GM12801 (cell line): Measurements from ENCODE around the gene SLIT1.

Experiments used
- TF ChIP-seq, protein P1 (sequence below): IDR thresholded peaks from one replicate; pipeline ENCODE4 v1.5.1; 2011; ENCODE audit warnings: control low read depth; ENCODE audit not compliant: insufficient read length; ENCODE audit errors: extremely low read depth

SLIT1 gene

GRCh38 chr10:97049670-97050069 lies 136.1 kb downstream of the SLIT1 start:
- TF ChIP-seq, protein P1, sequence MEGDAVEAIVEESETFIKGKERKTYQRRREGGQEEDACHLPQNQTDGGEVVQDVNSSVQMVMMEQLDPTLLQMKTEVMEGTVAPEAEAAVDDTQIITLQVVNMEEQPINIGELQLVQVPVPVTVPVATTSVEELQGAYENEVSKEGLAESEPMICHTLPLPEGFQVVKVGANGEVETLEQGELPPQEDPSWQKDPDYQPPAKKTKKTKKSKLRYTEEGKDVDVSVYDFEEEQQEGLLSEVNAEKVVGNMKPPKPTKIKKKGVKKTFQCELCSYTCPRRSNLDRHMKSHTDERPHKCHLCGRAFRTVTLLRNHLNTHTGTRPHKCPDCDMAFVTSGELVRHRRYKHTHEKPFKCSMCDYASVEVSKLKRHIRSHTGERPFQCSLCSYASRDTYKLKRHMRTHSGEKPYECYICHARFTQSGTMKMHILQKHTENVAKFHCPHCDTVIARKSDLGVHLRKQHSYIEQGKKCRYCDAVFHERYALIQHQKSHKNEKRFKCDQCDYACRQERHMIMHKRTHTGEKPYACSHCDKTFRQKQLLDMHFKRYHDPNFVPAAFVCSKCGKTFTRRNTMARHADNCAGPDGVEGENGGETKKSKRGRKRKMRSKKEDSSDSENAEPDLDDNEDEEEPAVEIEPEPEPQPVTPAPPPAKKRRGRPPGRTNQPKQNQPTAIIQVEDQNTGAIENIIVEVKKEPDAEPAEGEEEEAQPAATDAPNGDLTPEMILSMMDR: no peak

DNA sequence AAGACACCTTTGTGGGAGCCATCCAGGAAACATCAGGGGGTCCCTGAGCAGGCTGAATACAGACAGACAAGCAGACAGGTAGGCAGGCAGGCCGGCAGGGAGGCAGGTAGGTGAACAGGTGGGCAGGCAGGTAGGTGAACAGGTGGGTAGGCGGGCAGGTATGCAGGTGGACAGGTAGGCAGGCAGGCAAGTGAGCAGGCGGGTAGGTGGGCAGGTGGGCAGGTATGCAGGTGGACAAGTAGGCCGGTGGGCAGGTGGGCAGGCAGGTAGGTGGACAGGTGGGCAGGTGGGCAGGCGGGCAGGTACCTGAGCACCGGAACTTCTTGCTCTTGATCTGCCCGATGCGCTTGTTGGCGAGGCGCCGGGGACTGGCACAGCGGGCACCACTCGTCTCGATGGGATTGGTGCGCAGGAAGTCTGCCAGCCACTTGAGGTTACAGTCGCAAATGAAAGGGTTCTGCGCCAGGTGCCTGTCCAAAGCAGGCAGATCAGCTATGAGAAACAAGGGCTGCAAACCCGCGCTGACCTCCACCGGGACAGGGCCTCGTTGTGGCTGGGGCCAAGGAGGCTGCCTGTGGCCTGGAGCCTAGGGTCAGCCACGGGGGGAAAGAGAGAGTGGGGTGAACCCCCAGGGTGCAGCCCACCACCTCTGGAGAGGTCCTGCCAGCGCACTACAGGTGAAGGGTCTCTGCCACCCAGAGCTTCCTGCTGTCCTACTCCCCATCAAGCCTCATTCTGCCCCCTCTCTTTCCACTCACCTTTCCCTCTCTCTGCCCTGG lies 136.9 kb downstream of the SLIT1 start:
- TF ChIP-seq, protein P1: no peak

DNA sequence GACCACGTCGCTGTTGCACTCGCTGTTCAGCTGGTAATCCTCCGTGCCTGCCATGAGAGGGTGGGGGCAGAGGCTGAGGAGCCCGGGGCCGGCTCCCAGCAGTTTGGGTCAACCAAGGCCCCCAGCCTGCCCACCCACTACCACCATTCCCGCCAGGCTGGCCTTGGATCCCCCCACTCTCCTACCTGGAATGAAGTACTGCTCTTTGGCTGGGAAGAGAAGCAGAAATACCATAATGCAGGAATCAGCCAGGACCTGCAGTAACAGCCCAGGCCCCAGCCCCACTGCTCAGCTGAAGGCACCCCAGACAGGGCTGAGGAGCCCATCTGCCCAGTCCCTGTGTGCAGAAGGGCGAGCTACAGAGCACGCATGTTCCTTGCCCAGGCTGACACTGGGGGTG lies 138.0 kb downstream of the SLIT1 start:
- TF ChIP-seq, protein P1: no peak

- TF ChIP-seq, protein P1: no peak
Measured at GRCh38 chr10:97047083-97047736, 138.5 kb downstream of the SLIT1 start.

DNA sequence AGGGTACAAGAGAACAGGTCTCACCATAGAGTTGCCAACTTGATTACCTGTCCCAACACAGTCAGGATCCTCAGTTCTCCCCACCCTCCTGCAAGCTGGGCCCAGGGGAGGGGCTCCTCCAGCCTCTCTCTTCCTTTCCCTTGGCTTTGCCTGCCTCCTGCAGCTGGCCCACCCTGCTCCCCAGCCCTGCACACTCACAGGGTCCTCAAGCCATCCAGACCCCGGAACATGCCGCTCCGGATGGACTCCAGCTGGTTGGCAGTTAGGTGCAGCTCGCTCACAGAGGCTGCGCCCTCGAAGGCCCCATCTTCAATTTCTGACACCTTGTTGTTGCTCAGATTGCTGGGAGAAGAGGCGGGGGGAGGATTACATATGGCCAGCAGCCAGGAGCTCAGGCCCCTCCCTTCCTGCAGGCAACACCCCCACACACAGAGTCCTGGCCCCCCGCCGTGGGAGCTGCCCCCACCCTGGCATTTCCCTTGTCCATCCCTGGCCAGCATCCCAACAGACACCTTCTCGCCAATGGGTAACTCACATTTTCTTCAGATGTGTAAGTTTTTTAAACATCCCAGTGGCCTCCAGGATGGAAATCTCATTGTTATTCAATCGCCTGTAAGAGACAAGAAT lies 139.2 kb downstream of the SLIT1 start:
- TF ChIP-seq, protein P1: no peak

GRCh38 chr10:97043563-97043855 lies 142.2 kb downstream of the SLIT1 start:
- TF ChIP-seq, protein P1: no peak

GRCh38 chr10:97042716-97043562 lies 142.8 kb downstream of the SLIT1 start:
- TF ChIP-seq, protein P1: no peak
